ENCODE measurements around the gene XK. TPM values are rescaled to one million over a fixed set of nuclear protein-coding genes. Genes with fewer than 3 reads are reported as not detected.

Gene XK
- total RNA-seq, 1 donor from 2014 or later, result 2.2 TPM

GRCh38 chrX:37672563-37672962, 13.0 kb upstream of the XK start:
- DNase-seq (no peak), ATAC-seq (no peak)
- intact Hi-C loops (cut with DNase I), result no loop called here
- H3K27me3 ChIP-seq (ENCODE audit: low read depth), result no peaks in the 10 kb centered on the region
- no peaks in the 10 kb centered on the region for H3K4me1 ChIP-seq
- no peak overlapping the region for H3K4me3 ChIP-seq
- H3K36me3 ChIP-seq, result no peaks in the 10 kb centered on the region
- TF ChIP-seq CTCF (IDR thresholded peaks at IDR 0.05), result no peak
- H3K27ac ChIP-seq, result no peak overlapping the region
- H3K9me3 ChIP-seq, result no peaks in the 10 kb centered on the region

DNA sequence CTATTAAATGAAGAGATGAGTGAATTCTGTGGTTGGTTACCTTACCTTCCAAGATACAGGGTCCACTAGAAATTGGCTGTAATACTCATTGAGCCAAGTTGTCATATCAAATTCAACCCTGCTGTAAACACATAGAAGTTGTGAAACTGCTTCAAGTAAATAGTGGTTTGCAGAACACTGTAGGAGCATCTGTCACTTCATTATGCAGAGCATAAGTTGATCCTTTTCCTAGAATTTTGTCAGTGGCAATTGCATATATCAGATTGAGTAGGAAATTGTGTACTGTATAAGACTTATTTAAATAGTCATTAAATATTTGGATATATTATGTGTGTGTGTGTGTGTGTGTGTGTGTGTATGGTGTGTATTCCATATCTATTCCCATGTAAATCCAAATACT, 8.8 kb upstream of the XK start:
- Histone ChIP-seq H3K9me3 (no peaks in the 10 kb centered on the region), H3K27ac (no peak overlapping the region), H3K36me3 (no peaks in the 10 kb centered on the region), H3K4me3 (no peak overlapping the region), H3K4me1 (no peaks in the 10 kb centered on the region), H3K27me3 (ENCODE audit: low read depth) (no peaks in the 10 kb centered on the region)
- DNase-seq, result no peak
- ATAC-seq, result no peak
- intact Hi-C loops (cut with DNase I), result no loop called here
- no peak for TF ChIP-seq CTCF (IDR thresholded peaks at IDR 0.05)

GRCh38 chrX:37677243-37677642, 8.3 kb upstream of the XK start:
- ATAC-seq (no peak), DNase-seq (no peak)
- Histone ChIP-seq H3K27me3 (ENCODE audit: low read depth) (no peaks in the 10 kb centered on the region), H3K9me3 (no peaks in the 10 kb centered on the region), H3K27ac (no peak overlapping the region), H3K36me3 (no peaks in the 10 kb centered on the region), H3K4me3 (no peak overlapping the region), H3K4me1 (no peaks in the 10 kb centered on the region)
- no peak for TF ChIP-seq CTCF (IDR thresholded peaks at IDR 0.05)
- intact Hi-C loops (cut with DNase I), result no loop called here

DNA sequence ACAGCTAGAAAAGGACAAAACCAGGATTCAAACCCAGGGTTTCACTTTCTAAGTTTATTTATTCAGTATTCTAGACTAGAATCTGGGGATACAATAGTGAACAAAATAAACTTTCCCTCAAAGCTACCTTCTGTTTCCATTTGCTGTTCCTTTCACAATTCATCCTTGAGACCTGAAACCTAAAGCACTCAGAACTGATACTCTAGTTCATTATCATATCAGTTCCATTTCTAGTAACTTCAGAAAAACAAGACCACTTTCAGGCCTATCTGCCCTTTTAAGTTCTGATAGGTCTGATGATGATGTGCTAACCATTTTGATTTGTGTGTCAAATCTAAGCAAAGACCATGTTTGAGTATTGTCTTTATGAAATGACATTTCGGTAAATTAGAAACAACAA, 7.8 kb upstream of the XK start:
- Histone ChIP-seq H3K4me3 (no peak overlapping the region), H3K27ac (no peak overlapping the region), H3K36me3 (no peaks in the 10 kb centered on the region), H3K27me3 (ENCODE audit: low read depth) (no peaks in the 10 kb centered on the region), H3K4me1 (no peaks in the 10 kb centered on the region), H3K9me3 (no peaks in the 10 kb centered on the region)
- intact Hi-C loops (cut with DNase I), result no loop called here
- ATAC-seq (no peak), DNase-seq (no peak)
- no peak for TF ChIP-seq CTCF (IDR thresholded peaks at IDR 0.05)

DNA sequence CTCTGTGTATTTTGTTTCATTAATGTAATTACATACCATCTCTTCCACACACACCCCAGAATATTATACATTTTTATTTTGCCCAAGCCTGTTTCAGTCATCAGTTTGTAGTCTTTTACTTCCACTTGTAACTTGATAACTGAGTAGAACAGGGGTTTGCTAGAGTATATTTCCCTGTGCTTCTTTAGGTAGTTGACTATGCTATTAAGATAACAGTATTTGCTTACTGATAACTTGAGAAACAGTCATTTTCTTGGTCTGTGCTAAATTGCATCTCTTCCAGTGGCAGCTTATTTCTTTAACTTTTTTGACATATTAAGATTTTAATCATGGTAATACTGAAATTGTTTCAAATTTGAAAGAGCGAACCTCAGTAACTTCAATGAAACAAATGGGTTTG, 7.0 kb upstream of the XK start:
- H3K27me3 ChIP-seq (ENCODE audit: low read depth), result no peaks in the 10 kb centered on the region
- H3K4me1 ChIP-seq, result no peaks in the 10 kb centered on the region
- H3K9me3 ChIP-seq, result no peaks in the 10 kb centered on the region
- no peak for TF ChIP-seq CTCF (IDR thresholded peaks at IDR 0.05)
- DNase-seq (no peak), ATAC-seq (no peak)
- no peak overlapping the region for H3K4me3 ChIP-seq
- no peaks in the 10 kb centered on the region for H3K36me3 ChIP-seq
- intact Hi-C loops (cut with DNase I), result no loop called here
- no peak overlapping the region for H3K27ac ChIP-seq

GRCh38 chrX:37679230-37679629, 6.4 kb upstream of the XK start:
- Histone ChIP-seq H3K36me3 (no peaks in the 10 kb centered on the region), H3K9me3 (no peaks in the 10 kb centered on the region), H3K4me1 (no peaks in the 10 kb centered on the region), H3K27ac (no peak overlapping the region), H3K27me3 (ENCODE audit: low read depth) (no peaks in the 10 kb centered on the region), H3K4me3 (no peak overlapping the region)
- intact Hi-C loops (cut with DNase I), result no loop called here
- ATAC-seq, result no peak
- no peak for DNase-seq
- TF ChIP-seq CTCF (IDR thresholded peaks at IDR 0.05), result no peak
